ENCODE measurements around the gene NUDT15. TPM values are rescaled to one million over a fixed set of nuclear protein-coding genes. Genes with fewer than 3 reads are reported as not detected.

Gene NUDT15
- total RNA-seq, 2 experiments from 2014 or later: 10.7 TPM

DNA sequence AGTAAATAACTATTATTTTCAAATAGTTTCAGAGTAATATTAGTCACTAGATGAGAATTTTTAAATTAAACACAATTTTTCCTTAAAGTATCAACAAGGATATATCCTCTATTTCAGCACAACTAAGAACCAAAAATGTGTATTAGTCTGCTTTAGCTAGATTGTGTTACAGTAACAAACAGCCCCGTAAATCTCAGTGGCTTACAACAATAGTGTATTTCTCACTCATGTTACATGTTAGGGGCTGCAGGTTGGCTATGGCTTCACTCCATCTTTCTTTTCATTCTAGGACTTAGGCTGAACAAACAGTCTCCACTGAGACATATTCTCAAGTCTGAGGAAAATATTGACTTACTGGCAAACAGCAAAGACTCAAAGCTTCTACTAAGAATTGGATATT lies 24.9 kb upstream of the NUDT15 start:
- DNase-seq (no peak), ATAC-seq (ENCODE audit: low read depth) (no peak)
- no peak overlapping the region for H3K4me3 Mint-ChIP-seq
- H3K9me3 Mint-ChIP-seq: peaks cover 1% of the 10 kb centered on the region
- no peak overlapping the region for H3K27ac Mint-ChIP-seq
- H3K27me3 Mint-ChIP-seq: no peaks in the 10 kb centered on the region
- H3K36me3 Mint-ChIP-seq: peaks cover 24% of the 10 kb centered on the region
- H3K4me1 Mint-ChIP-seq: peaks cover 10% of the 10 kb centered on the region
- POLR2A ChIA-PET: no interaction called here

- POLR2A ChIA-PET: no interaction called here
- H3K27me3 Mint-ChIP-seq: no peaks in the 10 kb centered on the region
- peaks cover 3% of the 10 kb centered on the region for H3K4me1 Mint-ChIP-seq
- peaks cover 18% of the 10 kb centered on the region for H3K36me3 Mint-ChIP-seq
- H3K4me3 Mint-ChIP-seq: no peak overlapping the region
- DNase-seq (no peak), ATAC-seq (ENCODE audit: low read depth) (no peak)
- peaks cover 1% of the 10 kb centered on the region for H3K9me3 Mint-ChIP-seq
- H3K27ac Mint-ChIP-seq: no peak overlapping the region
Observed at GRCh38 chr13:48014359-48014758, 23.2 kb upstream of the NUDT15 start.

GRCh38 chr13:48018637-48019036 lies 18.9 kb upstream of the NUDT15 start:
- no peaks in the 10 kb centered on the region for H3K4me1 Mint-ChIP-seq
- peaks cover 6% of the 10 kb centered on the region for H3K9me3 Mint-ChIP-seq
- ATAC-seq (ENCODE audit: low read depth) (no peak), DNase-seq (no peak)
- no peaks in the 10 kb centered on the region for H3K27me3 Mint-ChIP-seq
- POLR2A ChIA-PET: no interaction called here
- peaks cover 7% of the 10 kb centered on the region for H3K36me3 Mint-ChIP-seq
- H3K4me3 Mint-ChIP-seq: no peak overlapping the region
- H3K27ac Mint-ChIP-seq: no peak overlapping the region

DNA sequence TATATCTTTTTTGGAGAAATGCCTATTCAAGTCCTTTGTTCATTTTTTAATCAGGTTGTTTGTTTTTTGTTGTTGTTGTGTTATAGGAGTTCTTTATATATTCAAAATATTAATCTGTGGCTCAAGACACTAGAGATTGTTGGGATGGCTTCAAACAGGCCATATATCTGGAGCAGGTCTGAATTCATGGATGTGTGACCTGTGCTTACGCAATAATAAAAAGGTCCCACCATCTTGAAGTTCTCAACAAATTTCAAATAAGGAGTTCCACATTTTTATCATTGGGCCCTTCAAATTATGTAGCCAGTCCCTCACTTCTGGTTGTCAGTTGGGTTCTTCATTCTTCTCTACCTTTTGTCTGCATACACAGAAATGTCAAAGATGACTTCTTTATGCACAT lies 17.7 kb upstream of the NUDT15 start:
- H3K27me3 Mint-ChIP-seq: no peaks in the 10 kb centered on the region
- H3K27ac Mint-ChIP-seq: no peak overlapping the region
- peaks cover 7% of the 10 kb centered on the region for H3K36me3 Mint-ChIP-seq
- DNase-seq (no peak), ATAC-seq (ENCODE audit: low read depth) (no peak)
- POLR2A ChIA-PET: no interaction called here
- H3K4me1 Mint-ChIP-seq: no peaks in the 10 kb centered on the region
- no peak overlapping the region for H3K4me3 Mint-ChIP-seq
- H3K9me3 Mint-ChIP-seq: peaks cover 6% of the 10 kb centered on the region

GRCh38 chr13:48028066-48028465 lies 9.5 kb upstream of the NUDT15 start:
- Mint-ChIP-seq H3K4me1 (no peaks in the 10 kb centered on the region), H3K9me3 (peaks cover 9% of the 10 kb centered on the region), H3K36me3 (peaks cover 43% of the 10 kb centered on the region), H3K27ac (no peak overlapping the region), H3K27me3 (no peaks in the 10 kb centered on the region), H3K4me3 (no peak overlapping the region)
- DNase-seq (no peak), ATAC-seq (ENCODE audit: low read depth) (no peak)
- POLR2A ChIA-PET: interaction anchor here (1.4 kb wide), 1 partner anchor 10 kb away, joined by 3 read pairs; the partner anchor contains the start of gene NUDT15

GRCh38 chr13:48029859-48030258 lies 7.7 kb upstream of the NUDT15 start:
- Mint-ChIP-seq H3K4me1 (peaks cover 3% of the 10 kb centered on the region), H3K4me3 (no peak overlapping the region), H3K9me3 (peaks cover 10% of the 10 kb centered on the region), H3K36me3 (peaks cover 50% of the 10 kb centered on the region), H3K27ac (no peak overlapping the region), H3K27me3 (no peaks in the 10 kb centered on the region)
- no peak for ATAC-seq (ENCODE audit: low read depth)
- DNase-seq: no peak
- POLR2A ChIA-PET: no interaction called here

DNA sequence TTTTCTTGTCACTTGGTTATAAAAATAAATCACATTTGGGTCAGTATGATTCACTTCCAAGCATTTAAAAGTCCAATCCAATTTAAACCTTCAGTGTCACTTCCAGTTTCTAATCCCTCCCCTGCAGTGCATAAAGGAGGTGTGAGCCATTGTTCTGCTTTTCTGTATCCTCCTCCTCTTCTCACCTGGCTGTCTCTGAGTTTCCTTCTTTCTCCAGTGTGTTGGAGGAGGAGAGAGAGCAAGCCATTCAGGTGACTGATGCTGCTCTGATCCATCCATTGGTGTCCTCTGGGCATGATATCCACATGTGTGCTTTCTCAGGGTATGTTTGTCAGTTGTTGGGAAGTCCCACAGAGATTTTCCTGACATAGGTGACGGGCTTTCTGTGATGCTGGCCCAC lies 1.2 kb downstream of the NUDT15 start:
- POLR2A ChIA-PET: interaction anchor here (1.2 to 2.7 kb wide), 3 partner anchors 9 to 264 kb away, joined by 4 to 16 read pairs (median 4); partner anchors contain the start of gene MED4
- no peak for ATAC-seq (ENCODE audit: low read depth)
- DNase-seq: no peak
- peak overlapping the region; percentile 93 for H3K27ac Mint-ChIP-seq
- no peaks in the 10 kb centered on the region for H3K9me3 Mint-ChIP-seq
- peak overlapping the region; percentile 92 for H3K4me3 Mint-ChIP-seq
- H3K4me1 Mint-ChIP-seq: peaks cover 33% of the 10 kb centered on the region
- peaks cover 35% of the 10 kb centered on the region for H3K36me3 Mint-ChIP-seq
- H3K27me3 Mint-ChIP-seq: no peaks in the 10 kb centered on the region

DNA sequence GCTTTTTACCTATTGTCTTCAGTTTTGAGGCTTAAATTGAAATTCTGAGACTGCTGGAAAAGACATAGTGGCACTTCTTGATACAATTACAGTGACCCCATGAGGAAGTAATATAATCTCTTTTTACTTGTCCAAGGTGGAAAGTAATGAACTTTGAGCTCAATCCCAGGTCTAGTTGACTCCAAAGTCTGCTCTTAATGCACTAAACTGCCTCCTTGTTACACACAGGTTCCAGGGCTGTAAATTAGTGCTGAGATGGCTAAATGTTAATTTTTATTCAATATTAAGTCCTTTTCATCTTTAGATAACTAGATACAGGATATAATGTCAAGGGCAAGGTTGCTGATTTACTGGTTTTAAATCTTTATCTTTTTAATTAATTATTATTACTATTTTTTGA lies 2.5 kb downstream of the NUDT15 start:
- POLR2A ChIA-PET: no interaction called here
- Mint-ChIP-seq H3K4me1 (peaks cover 36% of the 10 kb centered on the region), H3K36me3 (peaks cover 25% of the 10 kb centered on the region), H3K9me3 (no peaks in the 10 kb centered on the region), H3K27me3 (no peaks in the 10 kb centered on the region), H3K27ac (peak overlapping the region; percentile 15), H3K4me3 (no peak overlapping the region)
- ATAC-seq (ENCODE audit: low read depth): no peak
- DNase-seq: no peak

DNA sequence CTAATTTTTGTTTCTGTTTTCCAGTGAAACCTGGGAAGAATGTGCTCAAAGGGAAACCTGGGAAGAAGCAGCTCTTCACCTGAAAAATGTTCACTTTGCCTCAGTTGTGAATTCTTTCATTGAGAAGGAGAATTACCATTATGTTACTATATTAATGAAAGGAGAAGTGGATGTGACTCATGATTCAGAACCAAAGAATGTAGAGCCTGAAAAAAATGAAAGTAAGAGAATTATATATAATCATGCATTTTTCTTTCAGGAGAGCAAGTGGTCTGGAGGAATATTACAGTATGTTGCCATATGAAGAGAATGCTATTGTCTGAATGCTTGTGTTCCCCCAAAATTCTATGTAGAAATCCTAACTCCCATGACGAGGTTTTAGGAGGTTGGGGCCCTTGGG lies 3.4 kb downstream of the NUDT15 start:
- H3K36me3 Mint-ChIP-seq: peaks cover 24% of the 10 kb centered on the region
- POLR2A ChIA-PET: no interaction called here
- DNase-seq (no peak), ATAC-seq (ENCODE audit: low read depth) (no peak)
- H3K4me3 Mint-ChIP-seq: no peak overlapping the region
- H3K27ac Mint-ChIP-seq: no peak overlapping the region
- no peaks in the 10 kb centered on the region for H3K9me3 Mint-ChIP-seq
- peaks cover 38% of the 10 kb centered on the region for H3K4me1 Mint-ChIP-seq
- no peaks in the 10 kb centered on the region for H3K27me3 Mint-ChIP-seq

DNA sequence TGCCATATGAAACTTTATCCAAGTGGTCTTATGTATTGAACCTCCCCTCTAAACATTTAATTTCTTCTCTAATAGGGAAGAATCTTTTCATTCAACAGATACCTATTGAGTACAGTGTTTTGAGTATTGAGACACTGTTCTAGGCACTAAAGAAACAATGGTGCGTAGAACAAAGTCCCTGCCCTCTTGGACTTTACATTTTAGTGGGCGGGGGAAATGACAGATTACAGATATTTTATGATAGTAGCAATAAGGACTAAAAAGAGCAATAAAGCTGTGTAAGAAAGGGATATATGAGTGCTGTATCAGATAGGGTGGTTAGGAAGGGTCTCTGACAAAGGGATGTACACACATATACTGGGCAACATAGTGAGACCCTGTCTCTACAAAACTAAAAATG lies 5.4 kb downstream of the NUDT15 start:
- Mint-ChIP-seq H3K27me3 (no peaks in the 10 kb centered on the region), H3K9me3 (no peaks in the 10 kb centered on the region), H3K36me3 (peaks cover 30% of the 10 kb centered on the region), H3K4me3 (no peak overlapping the region), H3K4me1 (peaks cover 30% of the 10 kb centered on the region), H3K27ac (peak overlapping the region; percentile 50)
- no peak for DNase-seq
- POLR2A ChIA-PET: no interaction called here
- no peak for ATAC-seq (ENCODE audit: low read depth)

GRCh38 chr13:48043789-48044503 lies 6.4 kb downstream of the NUDT15 start:
- H3K27ac Mint-ChIP-seq: peak overlapping the region; percentile 78
- H3K4me1 Mint-ChIP-seq: peaks cover 24% of the 10 kb centered on the region
- ATAC-seq (ENCODE audit: low read depth) (peak; percentile 83), DNase-seq (no peak)
- H3K36me3 Mint-ChIP-seq: peaks cover 33% of the 10 kb centered on the region
- H3K4me3 Mint-ChIP-seq: peak overlapping the region; percentile 55
- POLR2A ChIA-PET: interaction anchor here (1.0 to 1.1 kb wide), 2 partner anchors 28 to 259 kb away, joined by 3 to 4 read pairs; partner anchors contain the start of gene RB1
- no peaks in the 10 kb centered on the region for H3K27me3 Mint-ChIP-seq
- no peaks in the 10 kb centered on the region for H3K9me3 Mint-ChIP-seq

DNA sequence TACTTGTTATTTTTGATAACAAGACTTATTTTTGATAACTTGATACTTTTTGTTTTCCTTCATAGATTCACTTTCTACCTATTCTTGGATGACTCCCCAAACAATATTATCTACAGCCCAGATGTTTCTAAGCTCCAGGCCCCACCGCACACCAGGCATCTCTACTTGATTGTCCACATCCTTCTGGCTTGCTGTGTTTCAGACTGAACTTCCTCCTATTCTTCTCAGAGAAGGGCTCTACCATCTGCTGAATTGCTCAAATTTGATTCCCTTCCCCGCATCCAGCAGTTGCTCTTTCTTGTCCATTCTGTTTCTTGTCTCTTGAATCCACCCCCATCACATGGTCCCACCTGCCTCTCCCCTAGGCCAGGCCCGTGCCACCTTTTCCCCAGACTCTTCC lies 13.0 kb downstream of the NUDT15 start:
- H3K9me3 Mint-ChIP-seq: no peaks in the 10 kb centered on the region
- ATAC-seq (ENCODE audit: low read depth): no peak
- H3K4me1 Mint-ChIP-seq: peaks cover 5% of the 10 kb centered on the region
- H3K36me3 Mint-ChIP-seq: peaks cover 33% of the 10 kb centered on the region
- DNase-seq: no peak
- POLR2A ChIA-PET: interaction anchor here (1.0 kb wide), 1 partner anchor 13 kb away, joined by 3 read pairs; the partner anchor contains the start of gene NUDT15
- H3K27ac Mint-ChIP-seq: no peak overlapping the region
- H3K4me3 Mint-ChIP-seq: no peak overlapping the region
- no peaks in the 10 kb centered on the region for H3K27me3 Mint-ChIP-seq

DNA sequence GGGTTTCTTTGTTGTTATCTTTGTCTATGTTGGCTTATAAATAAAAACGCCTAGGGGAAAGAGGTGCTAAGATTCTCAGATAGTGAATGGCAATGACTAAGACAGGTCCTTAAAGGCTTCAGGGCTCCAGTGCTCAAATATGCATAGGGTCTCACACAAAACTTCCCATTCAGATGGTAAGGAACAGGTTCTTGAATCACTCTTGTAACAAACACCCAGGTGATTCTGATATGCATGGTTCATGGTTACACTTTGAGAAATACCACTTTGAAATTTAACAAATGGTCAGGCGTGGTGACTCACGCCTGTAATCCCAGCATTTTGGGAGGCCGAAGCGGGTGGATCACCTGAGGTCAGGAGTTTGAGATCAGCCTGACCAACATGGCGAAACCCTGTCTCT lies 17.1 kb downstream of the NUDT15 start:
- H3K4me3 Mint-ChIP-seq: no peak overlapping the region
- POLR2A ChIA-PET: no interaction called here
- peaks cover 8% of the 10 kb centered on the region for H3K4me1 Mint-ChIP-seq
- no peaks in the 10 kb centered on the region for H3K27me3 Mint-ChIP-seq
- no peak for ATAC-seq (ENCODE audit: low read depth)
- no peak for DNase-seq
- no peaks in the 10 kb centered on the region for H3K9me3 Mint-ChIP-seq
- peaks cover 33% of the 10 kb centered on the region for H3K36me3 Mint-ChIP-seq
- no peak overlapping the region for H3K27ac Mint-ChIP-seq

DNA sequence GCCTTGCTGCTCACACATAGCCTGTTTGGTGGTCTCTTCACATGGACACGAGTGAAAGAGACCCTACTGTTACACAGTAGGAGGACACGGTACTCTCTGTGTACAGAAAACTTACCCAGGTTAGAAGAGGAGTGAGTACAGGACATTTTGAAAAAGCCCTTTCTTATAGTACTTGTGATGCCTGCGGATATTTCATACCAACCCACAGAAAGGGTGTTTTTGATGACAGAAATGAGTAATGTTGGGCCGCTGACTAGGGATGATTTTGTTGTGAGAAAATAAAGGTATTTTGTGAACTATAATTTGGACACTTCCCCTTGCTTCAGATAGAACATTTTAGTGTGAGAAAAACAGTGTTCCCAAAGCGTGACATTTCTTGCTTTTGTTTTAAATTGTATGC lies 18.2 kb downstream of the NUDT15 start:
- Mint-ChIP-seq H3K36me3 (peaks cover 36% of the 10 kb centered on the region), H3K27me3 (no peaks in the 10 kb centered on the region), H3K27ac (no peak overlapping the region), H3K9me3 (no peaks in the 10 kb centered on the region), H3K4me1 (peaks cover 7% of the 10 kb centered on the region), H3K4me3 (no peak overlapping the region)
- ATAC-seq (ENCODE audit: low read depth): no peak
- POLR2A ChIA-PET: no interaction called here
- no peak for DNase-seq

Measured in activated naive CD8-positive, alpha-beta T cell treated with anti-CD3 and anti-CD28 coated beads, Interleukin-2, amount 10 ng/mL, durations not matched to agents 7 days and 5 days (primary cell).